Panc1 (cell line): ENCODE measurements around the gene IFITM1. TPM values are rescaled to one million over a fixed set of nuclear protein-coding genes. Genes with fewer than 3 reads are reported as not detected.

Experiments
- ATAC-seq: fragments of 200-7000 bp; cut with Tn5 transposase; 2 replicates; pipeline ENCODE4 v1.9.1; 2020; ENCODE audit warnings: mild to moderate bottlenecking, moderate library complexity
- BruUV-seq: library from RNA; stranded (reverse); fragments of 400-500 nt; replicated peaks from 2 replicates; lab custom pipeline; 2021; lab: Mats Ljungman, UMichigan
- CTCF ChIA-PET: fragments of 300-600 bp; sonication (Branson Sonifier 250); formaldehyde crosslinking; loops from one replicate; lab custom pipeline; 2022; ENCODE audit warnings: antibody characterized with exemption; lab: Charles Lee
- POLR2A ChIA-PET: fragments of 300-600 bp; sonication (Branson Sonifier 250); formaldehyde crosslinking; loops from one replicate; lab custom pipeline; 2022; ENCODE audit warnings: antibody characterized with exemption; lab: Charles Lee
- DNase-seq: peaks from one replicate; pipeline ENCODE4 v3.0.0-alpha.2; 2010; ENCODE audit warnings: low read depth, low spot score
- H3K27ac ChIP-seq: 2 replicates; pipeline ENCODE4 v1.5.1; 2011; ENCODE audit warnings: mild to moderate bottlenecking, low read length, inconsistent platforms
- H3K27me3 ChIP-seq: fragments of 200-500 bp; sonication (Bioruptor generic); 2 replicates; pipeline ENCODE4 v1.6.0; 2014; ENCODE audit warnings: low read length, inconsistent platforms; ENCODE audit not compliant: control insufficient read depth, insufficient read depth
- H3K36me3 ChIP-seq: fragments of 200-500 bp; sonication (Bioruptor generic); 2 replicates; pipeline ENCODE4 v1.5.1; 2014; ENCODE audit warnings: inconsistent platforms, mild to moderate bottlenecking, low read length, moderate library complexity; ENCODE audit not compliant: control insufficient read depth, insufficient read depth
- H3K4me1 ChIP-seq: 2 replicates; pipeline ENCODE4 v1.5.1; 2011; ENCODE audit warnings: inconsistent platforms, mild to moderate bottlenecking, low read length, moderate library complexity; ENCODE audit not compliant: control insufficient read depth, insufficient read depth
- H3K4me3 ChIP-seq, 2 experiments: 2 replicates each; pipeline ENCODE4 v1.5.1; 2011 to 2012; ENCODE audit warnings: low read depth in 2 of 2, low read length in 2 of 2, mild to moderate bottlenecking in 2 of 2, inconsistent platforms in 1 of 2, moderate library complexity in 1 of 2
- H3K9me3 ChIP-seq: fragments of 200-500 bp; sonication (Bioruptor generic); 2 replicates; pipeline ENCODE4 v1.5.1; 2014; ENCODE audit warnings: low read depth, mild to moderate bottlenecking, inconsistent platforms, low read length, moderate library complexity; ENCODE audit not compliant: control insufficient read depth, insufficient read depth
- POLR2AphosphoS5 ChIP-seq: IDR thresholded peaks from 2 replicates; pipeline ENCODE4 v1.6.1; 2012; ENCODE audit warnings: mild to moderate bottlenecking, low read depth, low read length, moderate library complexity
- SIN3A ChIP-seq: IDR thresholded peaks from 2 replicates; pipeline ENCODE4 v1.6.1; 2012; ENCODE audit warnings: low read depth, mild to moderate bottlenecking, low read length, moderate library complexity, borderline replicate concordance; ENCODE audit not compliant: insufficient read depth
- TCF7L2 ChIP-seq: IDR thresholded peaks from 2 replicates; pipeline ENCODE4 v1.6.1; 2011; ENCODE audit warnings: mild to moderate bottlenecking, low read depth, low read length, inconsistent platforms
- in situ Hi-C: cut with HindIII; loops from 2 replicates; pipeline ENCODE4 v1.10.0; 2016; ENCODE audit warnings: low sequenced_read_pairs, low pct_unique_long_range_greater_than_20kb
- intact Hi-C: fragments of 100-400 bp; cut with micrococcal nuclease; formaldehyde crosslinking; loops from one replicate; pipeline ENCODE4 v1.10.0; 2022; ENCODE audit not compliant: unreplicated experiment
- total RNA-seq: library from RNA; stranded (reverse); gene quantifications from one replicate; pipeline ENCODE4 v1.2.1, GENCODE V29; 2021; ENCODE audit not compliant: unreplicated experiment
- TF ChIP-seq, protein P1 (sequence below), 2 experiments: IDR thresholded peaks; 2 replicates each; pipeline ENCODE4 v1.6.1; 2011 to 2012; ENCODE audit warnings: low read depth in 2 of 2, control low read depth in 1 of 2, low read length in 1 of 2, mild to moderate bottlenecking in 1 of 2, moderate library complexity in 1 of 2; ENCODE audit not compliant: insufficient read depth in 1 of 2
- TF ChIP-seq, protein P2 (sequence below): fragments of 450-650 bp; IDR thresholded peaks from 2 replicates; pipeline ENCODE4 v1.5.1; 2017; ENCODE audit warnings: mild to moderate bottlenecking

Gene IFITM1
- total RNA-seq, 1 experiment from 2014 or later = 66.3 TPM

DNA sequence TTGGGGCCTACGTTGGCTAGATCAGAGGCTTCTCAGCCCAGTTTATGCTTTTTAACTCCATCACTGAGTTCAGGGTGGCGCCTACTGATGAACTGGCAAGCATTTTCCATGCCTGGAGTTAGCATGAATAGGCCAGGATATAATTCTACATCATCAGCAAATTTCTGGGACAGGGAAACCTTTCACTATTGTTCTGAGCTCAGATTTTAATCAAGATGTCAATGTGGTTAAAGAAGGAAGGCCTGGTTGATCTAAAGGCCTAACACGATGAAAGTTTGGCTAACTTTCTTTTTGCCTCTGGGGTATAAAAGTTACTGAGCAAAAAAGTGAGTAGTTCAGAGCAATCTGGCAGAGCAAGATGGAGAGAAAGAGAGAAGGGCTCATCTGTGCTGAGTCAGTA lies 28.5 kb downstream of the IFITM1 start:
- CTCF ChIA-PET = no interaction called here

DNA sequence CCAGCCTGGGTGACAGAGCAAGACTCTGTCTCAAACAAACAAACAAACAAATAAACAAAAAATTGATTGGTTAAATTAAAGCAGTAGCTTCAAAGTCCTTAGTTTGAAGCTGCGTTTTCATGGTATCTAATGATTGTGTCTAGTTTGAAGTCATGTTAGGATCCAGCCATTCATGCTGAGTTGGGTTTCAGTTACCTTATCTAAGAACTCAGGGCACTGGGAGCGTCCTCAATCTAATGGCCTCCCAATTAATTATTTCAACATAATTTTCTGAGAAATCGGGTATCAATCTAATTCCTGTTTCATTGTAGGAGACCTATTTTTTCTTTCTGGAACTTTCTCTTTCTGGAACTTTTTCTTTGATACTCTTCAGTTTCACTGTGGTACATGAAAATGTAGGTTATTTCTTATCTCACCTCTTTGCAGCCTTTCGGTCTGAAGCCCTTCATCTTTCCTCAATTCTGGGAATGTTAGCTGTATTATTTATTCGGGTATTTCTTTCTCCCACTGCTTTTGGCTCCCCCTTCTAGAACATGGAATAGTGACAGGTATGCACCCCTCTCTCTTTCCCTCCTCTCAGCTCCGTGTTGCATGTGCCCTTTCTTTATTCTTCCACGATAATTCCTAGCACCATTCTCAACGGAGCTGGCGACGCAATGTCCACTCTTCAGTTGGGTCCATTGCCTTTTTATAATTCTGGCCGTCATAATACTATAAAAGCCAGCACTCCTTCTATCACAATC lies 31.2 kb downstream of the IFITM1 start:
- POLR2A ChIA-PET = no interaction called here
- in situ Hi-C loops = no loop called here
- BruUV-seq = no TSS peak
- H3K27me3 ChIP-seq = no peaks in the 10 kb centered on the region
- no peaks in the 10 kb centered on the region for H3K9me3 ChIP-seq
- TF ChIP-seq SIN3A = no peak
- TF ChIP-seq TCF7L2 = no peak
- TF ChIP-seq POLR2AphosphoS5 = no peak
- TF ChIP-seq, protein P1, sequence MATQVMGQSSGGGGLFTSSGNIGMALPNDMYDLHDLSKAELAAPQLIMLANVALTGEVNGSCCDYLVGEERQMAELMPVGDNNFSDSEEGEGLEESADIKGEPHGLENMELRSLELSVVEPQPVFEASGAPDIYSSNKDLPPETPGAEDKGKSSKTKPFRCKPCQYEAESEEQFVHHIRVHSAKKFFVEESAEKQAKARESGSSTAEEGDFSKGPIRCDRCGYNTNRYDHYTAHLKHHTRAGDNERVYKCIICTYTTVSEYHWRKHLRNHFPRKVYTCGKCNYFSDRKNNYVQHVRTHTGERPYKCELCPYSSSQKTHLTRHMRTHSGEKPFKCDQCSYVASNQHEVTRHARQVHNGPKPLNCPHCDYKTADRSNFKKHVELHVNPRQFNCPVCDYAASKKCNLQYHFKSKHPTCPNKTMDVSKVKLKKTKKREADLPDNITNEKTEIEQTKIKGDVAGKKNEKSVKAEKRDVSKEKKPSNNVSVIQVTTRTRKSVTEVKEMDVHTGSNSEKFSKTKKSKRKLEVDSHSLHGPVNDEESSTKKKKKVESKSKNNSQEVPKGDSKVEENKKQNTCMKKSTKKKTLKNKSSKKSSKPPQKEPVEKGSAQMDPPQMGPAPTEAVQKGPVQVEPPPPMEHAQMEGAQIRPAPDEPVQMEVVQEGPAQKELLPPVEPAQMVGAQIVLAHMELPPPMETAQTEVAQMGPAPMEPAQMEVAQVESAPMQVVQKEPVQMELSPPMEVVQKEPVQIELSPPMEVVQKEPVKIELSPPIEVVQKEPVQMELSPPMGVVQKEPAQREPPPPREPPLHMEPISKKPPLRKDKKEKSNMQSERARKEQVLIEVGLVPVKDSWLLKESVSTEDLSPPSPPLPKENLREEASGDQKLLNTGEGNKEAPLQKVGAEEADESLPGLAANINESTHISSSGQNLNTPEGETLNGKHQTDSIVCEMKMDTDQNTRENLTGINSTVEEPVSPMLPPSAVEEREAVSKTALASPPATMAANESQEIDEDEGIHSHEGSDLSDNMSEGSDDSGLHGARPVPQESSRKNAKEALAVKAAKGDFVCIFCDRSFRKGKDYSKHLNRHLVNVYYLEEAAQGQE (IDR thresholded peaks at IDR 0.05; ENCODE audit: insufficient read depth in 1 of 2, low read depth in 2 of 2, low read length in 1 of 2) = no peak
- TF ChIP-seq, protein P2, sequence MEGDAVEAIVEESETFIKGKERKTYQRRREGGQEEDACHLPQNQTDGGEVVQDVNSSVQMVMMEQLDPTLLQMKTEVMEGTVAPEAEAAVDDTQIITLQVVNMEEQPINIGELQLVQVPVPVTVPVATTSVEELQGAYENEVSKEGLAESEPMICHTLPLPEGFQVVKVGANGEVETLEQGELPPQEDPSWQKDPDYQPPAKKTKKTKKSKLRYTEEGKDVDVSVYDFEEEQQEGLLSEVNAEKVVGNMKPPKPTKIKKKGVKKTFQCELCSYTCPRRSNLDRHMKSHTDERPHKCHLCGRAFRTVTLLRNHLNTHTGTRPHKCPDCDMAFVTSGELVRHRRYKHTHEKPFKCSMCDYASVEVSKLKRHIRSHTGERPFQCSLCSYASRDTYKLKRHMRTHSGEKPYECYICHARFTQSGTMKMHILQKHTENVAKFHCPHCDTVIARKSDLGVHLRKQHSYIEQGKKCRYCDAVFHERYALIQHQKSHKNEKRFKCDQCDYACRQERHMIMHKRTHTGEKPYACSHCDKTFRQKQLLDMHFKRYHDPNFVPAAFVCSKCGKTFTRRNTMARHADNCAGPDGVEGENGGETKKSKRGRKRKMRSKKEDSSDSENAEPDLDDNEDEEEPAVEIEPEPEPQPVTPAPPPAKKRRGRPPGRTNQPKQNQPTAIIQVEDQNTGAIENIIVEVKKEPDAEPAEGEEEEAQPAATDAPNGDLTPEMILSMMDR = no peak
- no peaks in the 10 kb centered on the region for H3K4me1 ChIP-seq
- H3K4me3 ChIP-seq = no peak overlapping the region
- intact Hi-C loops = no loop called here
- no peak for ATAC-seq
- no peak overlapping the region for H3K27ac ChIP-seq
- CTCF ChIA-PET = no interaction called here
- no peaks in the 10 kb centered on the region for H3K36me3 ChIP-seq
- no peak for DNase-seq

More for the DNA sequence above, 28.5 kb downstream of the IFITM1 start:
- no peak for TF ChIP-seq SIN3A
- intact Hi-C loops (no loop called here), in situ Hi-C loops (no loop called here)
- H3K27ac ChIP-seq = no peak overlapping the region
- no peak overlapping the region for H3K4me3 ChIP-seq
- no peaks in the 10 kb centered on the region for H3K4me1 ChIP-seq
- POLR2A ChIA-PET = interaction anchor here (0.9 to 1.1 kb wide), 2 partner anchors 13 to 18 kb away, joined by 3 to 4 read pairs; no protein-coding TSS in a partner anchor
- ATAC-seq (no peak), DNase-seq (no peak)
- H3K36me3 ChIP-seq = no peaks in the 10 kb centered on the region
- BruUV-seq = no TSS peak
- no peaks in the 10 kb centered on the region for H3K27me3 ChIP-seq
- H3K9me3 ChIP-seq = no peaks in the 10 kb centered on the region

DNA sequence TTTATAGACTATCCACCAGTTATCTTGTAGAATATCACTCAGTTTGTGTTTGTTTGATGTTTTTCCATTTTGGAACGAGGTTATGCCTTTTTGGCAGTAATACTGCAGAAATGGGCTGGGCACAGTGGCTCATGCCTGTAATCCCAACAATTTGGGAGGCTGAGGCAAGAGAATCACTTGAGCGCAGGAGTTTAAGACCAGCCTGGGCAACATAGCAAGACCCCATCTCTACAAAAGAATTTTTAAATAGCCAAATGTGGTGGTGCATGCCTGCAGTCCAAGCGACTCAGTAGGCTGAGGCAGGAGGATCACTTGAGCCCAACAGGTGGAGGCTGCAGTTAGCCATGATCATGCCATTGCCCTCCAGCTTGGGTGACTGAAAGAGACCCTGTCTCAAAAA lies 32.7 kb downstream of the IFITM1 start:
- H3K27ac ChIP-seq = no peak overlapping the region
- H3K4me1 ChIP-seq = peaks cover 11% of the 10 kb centered on the region
- ChIA-PET CTCF (no interaction called here), POLR2A (interaction anchor here (0.7 kb wide), 2 partner anchors 11 to 100 kb away, joined by 8 to 11 read pairs; no protein-coding TSS in a partner anchor)
- in situ Hi-C loops (no loop called here), intact Hi-C loops (no loop called here)
- no peaks in the 10 kb centered on the region for H3K36me3 ChIP-seq
- H3K9me3 ChIP-seq = no peaks in the 10 kb centered on the region
- H3K4me3 ChIP-seq = no peak overlapping the region
- DNase-seq (no peak), ATAC-seq (no peak)
- H3K27me3 ChIP-seq = no peaks in the 10 kb centered on the region
- TF ChIP-seq TCF7L2 (no peak), SIN3A (no peak), POLR2AphosphoS5 (no peak)
- TF ChIP-seq, protein P2 = no peak
- TF ChIP-seq, protein P1 (IDR thresholded peaks at IDR 0.05; ENCODE audit: insufficient read depth in 1 of 2, low read depth in 2 of 2, low read length in 1 of 2) = no peak
- no TSS peak for BruUV-seq
